Lower lobe of right lung (tissue), 2 donors: ENCODE data around the gene SEMA5B. TPM values are rescaled to one million over a fixed set of nuclear protein-coding genes. Genes with fewer than 3 reads are reported as not detected.

Experiments
- ATAC-seq, 2 donors: fragments of 200-7000 bp; cut with Tn5 transposase; one replicate each; pipeline ENCODE4 v1.9.1; 2020 to 2022; ENCODE audit warnings: mild to moderate bottlenecking in 2 of 2, moderate library complexity in 2 of 2
- DNase-seq: peaks from one replicate; pipeline ENCODE4 v3.0.0-alpha.2; 2020
- H3K27ac ChIP-seq: fragments of 200-600 bp; one replicate; pipeline ENCODE4 v1.8.0; 2022
- H3K27me3 ChIP-seq: fragments of 200-600 bp; one replicate; pipeline ENCODE4 v1.8.0; 2022; ENCODE audit warnings: low read depth
- H3K36me3 ChIP-seq: fragments of 200-600 bp; one replicate; pipeline ENCODE4 v1.8.0; 2022; ENCODE audit warnings: mild to moderate bottlenecking
- H3K4me1 ChIP-seq: fragments of 200-600 bp; one replicate; pipeline ENCODE4 v1.8.0; 2022
- H3K4me3 ChIP-seq: fragments of 200-600 bp; one replicate; pipeline ENCODE4 v1.8.0; 2022; ENCODE audit warnings: mild to moderate bottlenecking
- H3K9me3 ChIP-seq: fragments of 200-600 bp; one replicate; pipeline ENCODE4 v1.8.0; 2022
- intact Hi-C: fragments of 100-400 bp; cut with DNase I; formaldehyde crosslinking; loops from one replicate; pipeline ENCODE4 v1.11.0; 2022
- total RNA-seq: library from RNA; stranded (reverse); fragmentation: NEBNext Ultra II Directional; extraction: Animal tissue kit (Norgen Biotek cat#: 25700); gene quantifications from one replicate; pipeline ENCODE4 v1.2.1, GENCODE V29; 2021
- TF ChIP-seq, protein P1 (sequence below): fragments of 200-600 bp; IDR thresholded peaks from one replicate; pipeline ENCODE4 v1.8.0; 2022; ENCODE audit warnings: antibody characterized with exemption, mild to moderate bottlenecking
- donor health status: DM: no; HTN: yes; CAD: no; lungs with severe emphysema.

The SEMA5B gene
- total RNA-seq, 1 donor from 2014 or later, result 0.71 TPM

DNA sequence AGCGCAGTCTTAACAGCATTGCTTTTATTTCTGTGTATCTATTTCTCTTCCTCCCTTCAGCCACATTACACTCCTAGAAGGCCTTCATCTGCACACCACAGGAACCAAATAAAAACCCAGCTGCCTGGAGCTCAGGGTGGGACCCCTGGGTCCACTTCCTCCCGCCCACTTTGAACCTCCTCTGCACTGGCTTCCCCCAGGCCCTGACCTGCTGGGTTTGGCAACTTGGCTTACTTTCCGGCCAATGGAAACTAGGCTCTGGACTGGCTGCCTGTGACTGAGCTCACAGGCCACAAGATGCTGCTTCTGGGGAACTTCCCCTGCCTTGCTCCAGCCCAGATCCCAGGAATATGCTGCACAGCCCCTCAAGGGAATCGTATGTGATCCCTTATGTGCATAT is 89.8 kb downstream of the SEMA5B start:
- H3K4me3 ChIP-seq, result no peak overlapping the region
- H3K4me1 ChIP-seq, result peaks cover 3% of the 10 kb centered on the region
- intact Hi-C loops, result no loop called here
- no peak overlapping the region for H3K27ac ChIP-seq
- no peaks in the 10 kb centered on the region for H3K36me3 ChIP-seq
- H3K9me3 ChIP-seq, result no peaks in the 10 kb centered on the region
- no peak for DNase-seq
- no peaks in the 10 kb centered on the region for H3K27me3 ChIP-seq
- peak in 1 of 2 donors; percentile 50 for ATAC-seq
- TF ChIP-seq, protein P1, sequence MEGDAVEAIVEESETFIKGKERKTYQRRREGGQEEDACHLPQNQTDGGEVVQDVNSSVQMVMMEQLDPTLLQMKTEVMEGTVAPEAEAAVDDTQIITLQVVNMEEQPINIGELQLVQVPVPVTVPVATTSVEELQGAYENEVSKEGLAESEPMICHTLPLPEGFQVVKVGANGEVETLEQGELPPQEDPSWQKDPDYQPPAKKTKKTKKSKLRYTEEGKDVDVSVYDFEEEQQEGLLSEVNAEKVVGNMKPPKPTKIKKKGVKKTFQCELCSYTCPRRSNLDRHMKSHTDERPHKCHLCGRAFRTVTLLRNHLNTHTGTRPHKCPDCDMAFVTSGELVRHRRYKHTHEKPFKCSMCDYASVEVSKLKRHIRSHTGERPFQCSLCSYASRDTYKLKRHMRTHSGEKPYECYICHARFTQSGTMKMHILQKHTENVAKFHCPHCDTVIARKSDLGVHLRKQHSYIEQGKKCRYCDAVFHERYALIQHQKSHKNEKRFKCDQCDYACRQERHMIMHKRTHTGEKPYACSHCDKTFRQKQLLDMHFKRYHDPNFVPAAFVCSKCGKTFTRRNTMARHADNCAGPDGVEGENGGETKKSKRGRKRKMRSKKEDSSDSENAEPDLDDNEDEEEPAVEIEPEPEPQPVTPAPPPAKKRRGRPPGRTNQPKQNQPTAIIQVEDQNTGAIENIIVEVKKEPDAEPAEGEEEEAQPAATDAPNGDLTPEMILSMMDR, result no peak

DNA sequence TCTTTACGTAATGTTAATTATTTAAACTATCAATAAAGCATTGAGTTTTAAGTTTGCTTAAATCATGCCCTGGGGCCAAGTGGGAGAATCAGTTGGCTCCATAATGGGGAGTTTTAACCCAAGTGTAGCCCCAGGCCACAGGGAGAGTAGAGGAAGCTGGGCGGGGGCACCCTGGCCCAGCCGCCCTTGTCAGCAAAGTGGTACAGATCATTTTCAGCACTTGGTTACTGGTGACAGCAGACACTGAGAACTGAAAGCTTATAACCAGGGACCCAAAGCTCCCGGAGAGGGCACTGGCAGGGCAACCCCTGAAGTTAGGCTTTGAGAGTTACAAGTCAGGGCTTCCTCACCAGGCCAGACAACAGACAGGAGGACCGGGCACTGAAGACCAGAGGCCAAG is 90.6 kb downstream of the SEMA5B start:
- H3K27me3 ChIP-seq, result no peaks in the 10 kb centered on the region
- no peaks in the 10 kb centered on the region for H3K36me3 ChIP-seq
- TF ChIP-seq, protein P1, result no peak
- no peaks in the 10 kb centered on the region for H3K9me3 ChIP-seq
- ATAC-seq, result no peak
- intact Hi-C loops, result no loop called here
- H3K4me1 ChIP-seq, result no peaks in the 10 kb centered on the region
- no peak overlapping the region for H3K27ac ChIP-seq
- no peak overlapping the region for H3K4me3 ChIP-seq
- no peak for DNase-seq

DNA sequence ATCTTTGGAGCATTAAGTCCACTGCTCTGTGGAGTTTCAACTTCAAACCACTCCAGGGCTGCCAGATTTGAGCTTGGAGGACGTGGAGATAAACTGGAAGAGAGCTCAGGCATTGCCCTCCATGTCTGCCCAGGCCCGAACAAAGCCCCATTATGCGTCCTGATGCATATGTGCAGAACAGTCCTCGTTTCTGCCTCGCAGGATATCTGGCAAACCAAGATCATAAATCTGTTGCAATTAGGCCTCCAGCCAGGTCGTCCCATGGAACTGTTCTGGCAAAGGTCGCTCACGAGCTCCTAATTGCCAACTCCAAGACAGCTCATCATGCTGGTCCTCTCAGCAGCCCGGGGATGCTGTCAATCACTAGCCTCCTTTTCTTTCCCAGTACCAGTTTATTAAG is 91.2 kb downstream of the SEMA5B start:
- H3K4me1 ChIP-seq, result no peaks in the 10 kb centered on the region
- no peak for DNase-seq
- TF ChIP-seq, protein P1, result no peak
- ATAC-seq, result no peak
- H3K9me3 ChIP-seq, result no peaks in the 10 kb centered on the region
- H3K4me3 ChIP-seq, result no peak overlapping the region
- no peaks in the 10 kb centered on the region for H3K27me3 ChIP-seq
- no peaks in the 10 kb centered on the region for H3K36me3 ChIP-seq
- intact Hi-C loops, result no loop called here
- H3K27ac ChIP-seq, result no peak overlapping the region

DNA sequence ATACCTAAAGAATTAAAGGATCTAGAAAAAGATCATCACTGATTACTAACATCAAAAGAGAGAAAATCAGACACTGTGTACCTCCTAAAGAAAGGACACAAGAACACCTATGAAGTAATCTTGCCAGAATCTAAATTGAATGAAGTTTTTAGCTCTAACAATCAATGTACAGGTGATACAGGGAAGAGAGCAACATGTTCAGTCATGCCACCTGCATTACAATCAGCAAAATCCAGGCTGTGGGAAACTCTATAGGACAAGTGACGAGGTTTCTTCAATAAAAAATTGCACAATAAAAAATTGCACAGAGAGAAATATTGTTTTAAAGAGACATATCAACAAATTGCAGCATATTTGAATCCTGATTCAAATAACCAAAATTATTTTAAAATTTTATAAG is 93.3 kb downstream of the SEMA5B start:
- Histone ChIP-seq H3K4me3 (no peak overlapping the region), H3K36me3 (no peaks in the 10 kb centered on the region), H3K4me1 (no peaks in the 10 kb centered on the region), H3K27ac (no peak overlapping the region), H3K27me3 (no peaks in the 10 kb centered on the region), H3K9me3 (no peaks in the 10 kb centered on the region)
- ATAC-seq, result no peak
- TF ChIP-seq, protein P1, result no peak
- no peak for DNase-seq
- intact Hi-C loops, result no loop called here

DNA sequence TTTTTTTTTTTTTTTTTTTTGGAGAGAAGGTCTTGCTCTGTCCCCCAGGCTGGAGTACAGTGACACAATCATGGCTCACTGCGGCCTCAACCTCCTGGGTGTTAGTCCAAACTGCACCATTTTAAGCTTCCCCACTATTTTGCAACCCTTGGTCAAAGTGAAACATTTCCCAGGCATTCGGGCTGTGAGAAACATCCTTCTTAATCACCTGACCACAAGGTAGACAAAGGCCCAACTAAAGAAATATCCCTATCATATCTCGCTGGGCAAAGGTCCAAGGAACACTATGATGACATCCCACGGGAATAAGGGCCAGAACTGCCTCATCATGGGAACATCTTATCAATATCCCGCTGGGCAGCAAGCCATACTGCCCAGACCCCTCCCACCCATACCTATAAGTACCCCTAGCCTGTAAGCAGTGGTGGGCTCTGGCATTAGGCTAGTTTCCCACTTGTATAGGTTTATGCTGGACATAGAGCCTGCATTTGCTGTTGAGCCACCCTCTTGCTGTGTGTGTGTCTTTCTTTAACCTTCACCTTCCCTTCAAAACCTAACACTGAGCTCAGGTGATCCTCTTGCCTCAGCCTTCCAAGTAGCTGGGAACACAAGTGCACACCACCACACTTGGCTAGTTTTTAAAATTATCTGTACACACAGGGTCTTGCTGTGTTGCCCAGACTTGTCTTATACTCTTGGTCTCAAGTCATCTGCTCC is 95.2 kb downstream of the SEMA5B start:
- TF ChIP-seq, protein P1, result no peak
- intact Hi-C loops, result no loop called here

More for the DNA sequence above, 95.2 kb downstream of the SEMA5B start:
- ATAC-seq (no peak), DNase-seq (no peak)
- Histone ChIP-seq H3K4me1 (no peaks in the 10 kb centered on the region), H3K27ac (no peak overlapping the region), H3K36me3 (no peaks in the 10 kb centered on the region), H3K4me3 (no peak overlapping the region), H3K9me3 (no peaks in the 10 kb centered on the region), H3K27me3 (no peaks in the 10 kb centered on the region)
